ENCODE measurements around the gene ABHD8.

Gene ABHD8

GRCh38 chr19:17334414-17335409, 31.5 kb upstream of the ABHD8 start, which contains the start of gene ANO8:
TSS of gene ANO8 (minus strand) at chr19:17334855. CDS start at chr19:17334670, 185 bp downstream.
- peak; percentile 89 for DNase-seq (ENCODE audit: extremely low spot score)
- TF ChIP-seq CTCF (IDR thresholded peaks at IDR 0.05; ENCODE audit: control extremely low read depth, extremely low read depth, low read depth, missing control alignments) = no peak
- POLR2A ChIA-PET = interaction anchor here (1.1 kb wide), 1 partner anchor 14 kb away, joined by 3 read pairs; no protein-coding TSS in a partner anchor
- CTCF ChIA-PET = interaction anchor here (1.0 to 2.2 kb wide), 9 partner anchors 9 to 57 kb away, joined by 3 to 8 read pairs (median 4); partner anchors contain the start of gene MRPL34

GRCh38 chr19:17333611-17334413, 30.6 kb upstream of the ABHD8 start:
- POLR2A ChIA-PET = interaction anchor here (1.1 kb wide), 1 partner anchor 13 kb away, joined by 3 read pairs; no protein-coding TSS in a partner anchor
- TF ChIP-seq CTCF (IDR thresholded peaks at IDR 0.05; ENCODE audit: control extremely low read depth, extremely low read depth, low read depth, missing control alignments) = no peak
- DNase-seq (ENCODE audit: extremely low spot score) = peak; percentile 68
- CTCF ChIA-PET = interaction anchor here (1.4 to 2.2 kb wide), 7 partner anchors 9 to 60 kb away, joined by 4 to 9 read pairs (median 6); partner anchors contain the start of gene CCDC194

GRCh38 chr19:17332677-17333581, 29.7 kb upstream of the ABHD8 start:
- POLR2A ChIA-PET = interaction anchor here (1.7 kb wide), 1 partner anchor 11 kb away, joined by 4 read pairs; no protein-coding TSS in a partner anchor
- TF ChIP-seq CTCF (IDR thresholded peaks at IDR 0.05; ENCODE audit: control extremely low read depth, extremely low read depth, low read depth, missing control alignments) = no peak
- DNase-seq (ENCODE audit: extremely low spot score) = no peak
- CTCF ChIA-PET = interaction anchor here (0.8 to 2.1 kb wide), 12 partner anchors 10 to 72 kb away, joined by 3 to 9 read pairs (median 4); partner anchors contain the start of genes CCDC194 and MRPL34

GRCh38 chr19:17332360-17332676, 29.1 kb upstream of the ABHD8 start:
- TF ChIP-seq CTCF (IDR thresholded peaks at IDR 0.05; ENCODE audit: control extremely low read depth, extremely low read depth, low read depth, missing control alignments) = no peak
- ChIA-PET POLR2A (interaction anchor here (1.7 kb wide), 1 partner anchor 11 kb away, joined by 4 read pairs; no protein-coding TSS in a partner anchor), CTCF (interaction anchor here (0.8 to 2.1 kb wide), 10 partner anchors 11 to 72 kb away, joined by 3 to 9 read pairs (median 4); partner anchors contain the start of gene MRPL34)
- DNase-seq (ENCODE audit: extremely low spot score) = no peak

GRCh38 chr19:17331045-17331558, 27.9 kb upstream of the ABHD8 start:
- CTCF ChIA-PET = interaction anchor here (1.0 to 1.8 kb wide), 3 partner anchors 26 to 61 kb away, joined by 3 to 5 read pairs (median 3); partner anchors contain the start of gene ABHD8
- no peak for DNase-seq (ENCODE audit: extremely low spot score)
- POLR2A ChIA-PET = interaction anchor here (0.5 to 1.7 kb wide), 2 partner anchors 9 to 12 kb away, joined by 4 to 6 read pairs; no protein-coding TSS in a partner anchor
- TF ChIP-seq CTCF (IDR thresholded peaks at IDR 0.05; ENCODE audit: control extremely low read depth, extremely low read depth, low read depth, missing control alignments) = no peak
